SU-DHL-6 (cell line): Measurements from ENCODE around the gene FAM184B.

Source experiments
- H2AFZ ChIP-seq: fragments of 200-600 bp; sonication (generic); 2 replicates; pipeline ENCODE4 v1.6.1; 2014; ENCODE audit warnings: low read depth, mild to moderate bottlenecking, moderate library complexity, mixed read lengths, antibody characterized with exemption, low read length; ENCODE audit not compliant: severe bottlenecking
- H3F3A ChIP-seq: fragments of 200-600 bp; shearing (Covaris generic); 2 replicates; pipeline ENCODE4 v1.6.0; 2016; ENCODE audit warnings: antibody characterized with exemption, mild to moderate bottlenecking; ENCODE audit not compliant: insufficient read depth
- H3K27ac ChIP-seq: fragments of 200-600 bp; sonication (generic); 2 replicates; pipeline ENCODE4 v1.5.1; 2016; ENCODE audit warnings: low read depth, mild to moderate bottlenecking, low read length, moderate library complexity, mixed read lengths
- H3K27me3 ChIP-seq: fragments of 200-600 bp; sonication (generic), shearing (Covaris generic); 2 replicates; pipeline ENCODE4 v1.6.0; 2014; ENCODE audit warnings: mild to moderate bottlenecking, low read length
- H3K36me3 ChIP-seq: fragments of 200-600 bp; sonication (generic); 2 replicates; pipeline ENCODE4 v1.6.1; 2014; ENCODE audit warnings: mild to moderate bottlenecking, low read length, mixed read lengths
- H3K4me2 ChIP-seq: fragments of 300-600, 200-600 bp; shearing (Covaris generic), sonication (generic); 2 replicates; pipeline ENCODE4 v1.6.0; 2014; ENCODE audit warnings: low read length, low read depth, mild to moderate bottlenecking; ENCODE audit not compliant: poor library complexity, severe bottlenecking
- H3K4me3 ChIP-seq: fragments of 200-600 bp; sonication (generic); 2 replicates; pipeline ENCODE4 v1.5.1; 2014; ENCODE audit warnings: antibody characterized with exemption, low read length, mild to moderate bottlenecking, mixed read lengths; ENCODE audit not compliant: insufficient read depth, poor library complexity, severe bottlenecking
- H3K79me2 ChIP-seq: fragments of 200-600 bp; sonication (generic); 2 replicates; pipeline ENCODE4 v1.6.1; 2014; ENCODE audit warnings: mild to moderate bottlenecking, low read length, moderate library complexity; ENCODE audit not compliant: insufficient read depth
- H3K9ac ChIP-seq: fragments of 200-600 bp; sonication (generic); 2 replicates; pipeline ENCODE4 v1.7.0; 2014; ENCODE audit warnings: mild to moderate bottlenecking, low read length
- H3K9me2 ChIP-seq: fragments of 200-600 bp; sonication (generic); replicated peaks from 2 replicates; pipeline ENCODE4 v1.6.1; 2014; ENCODE audit warnings: low read length; ENCODE audit not compliant: insufficient read depth
- H3K9me3 ChIP-seq: fragments of 200-600 bp; sonication (generic); 2 replicates; pipeline ENCODE4 v1.6.1; 2014; ENCODE audit warnings: low read length, mixed read lengths; ENCODE audit not compliant: insufficient read depth
- H4K20me1 ChIP-seq: fragments of 200-600 bp; sonication (generic); 2 replicates; pipeline ENCODE4 v1.6.1; 2014; ENCODE audit warnings: low read depth, mild to moderate bottlenecking, antibody characterized with exemption, low read length, moderate library complexity, mixed read lengths
- CTCF ChIP-seq: fragments of 200-600 bp; sonication (generic); IDR thresholded peaks from one replicate; pipeline ENCODE4 v1.5.1; 2017; ENCODE audit warnings: antibody characterized with exemption, mild to moderate bottlenecking, low read length, moderate library complexity; ENCODE audit not compliant: insufficient read depth, poor library complexity, severe bottlenecking
- EZH2phosphoT487 ChIP-seq: fragments of 200-600 bp; sonication (generic), shearing (Covaris generic); conservative IDR thresholded peaks from 2 replicates; pipeline ENCODE4 v1.6.1; 2018; ENCODE audit warnings: mild to moderate bottlenecking, antibody characterized with exemption, low read length, moderate library complexity, mixed read lengths

The FAM184B gene

GRCh38 chr4:17812125-17812524 is 30.7 kb upstream of the FAM184B start:
- H3K9me2 ChIP-seq: no peaks in the 10 kb centered on the region
- H3K27me3 ChIP-seq: no peaks in the 10 kb centered on the region
- peak overlapping the region; percentile 97 for H3K4me2 ChIP-seq
- no peaks in the 10 kb centered on the region for H3K9me3 ChIP-seq
- peaks cover 94% of the 10 kb centered on the region for H3K79me2 ChIP-seq
- H3K9ac ChIP-seq: peak overlapping the region; percentile 96
- peak overlapping the region; percentile 93 for H3K4me3 ChIP-seq
- H2AFZ ChIP-seq: no peak overlapping the region
- no peak for TF ChIP-seq CTCF
- no peak for TF ChIP-seq EZH2phosphoT487
- H4K20me1 ChIP-seq: peaks cover 47% of the 10 kb centered on the region
- H3K36me3 ChIP-seq: peaks cover 55% of the 10 kb centered on the region
- H3F3A ChIP-seq: peaks cover 17% of the 10 kb centered on the region
- H3K27ac ChIP-seq: peak overlapping the region; percentile 89; the same call in 1 of the 2 replicates

GRCh38 chr4:17811078-17811603 is 29.7 kb upstream of the FAM184B start:
- Histone ChIP-seq H3K27me3 (no peaks in the 10 kb centered on the region), H2AFZ (peak overlapping the region; percentile 9), H3K4me3 (peak overlapping the region; percentile 93), H3K9me3 (no peaks in the 10 kb centered on the region), H3F3A (peaks cover 17% of the 10 kb centered on the region), H3K4me2 (peak overlapping the region; percentile 97), H4K20me1 (peaks cover 52% of the 10 kb centered on the region), H3K36me3 (peaks cover 55% of the 10 kb centered on the region), H3K9ac (peak overlapping the region; percentile 96), H3K9me2 (no peaks in the 10 kb centered on the region), H3K27ac (peak overlapping the region; percentile 89), H3K79me2 (peaks cover 94% of the 10 kb centered on the region)
- no peak for TF ChIP-seq EZH2phosphoT487
- TF ChIP-seq CTCF: no peak

GRCh38 chr4:17810260-17811077 is 29.0 kb upstream of the FAM184B start, which contains the start of the genes DCAF16 and NCAPG:
Gene DCAF16 (minus strand): TSS chr4:17810757. CDS start chr4:17804141, 6,616 bp downstream.
Gene NCAPG (plus strand): TSS chr4:17810979. CDS start chr4:17811078, 99 bp downstream.
- peaks cover 17% of the 10 kb centered on the region for H3F3A ChIP-seq
- H3K36me3 ChIP-seq: peaks cover 49% of the 10 kb centered on the region
- H3K4me2 ChIP-seq: peak within 1 kb of the TSS; percentile 97
- H3K9me3 ChIP-seq: no peaks in the 10 kb centered on the region
- peak within 1 kb of the TSS; percentile 89 for H3K27ac ChIP-seq
- H3K9ac ChIP-seq: peak within 1 kb of the TSS; percentile 96
- no peaks in the 10 kb centered on the region for H3K9me2 ChIP-seq
- no peaks in the 10 kb centered on the region for H3K27me3 ChIP-seq
- no peak for TF ChIP-seq EZH2phosphoT487
- no peak for TF ChIP-seq CTCF
- H4K20me1 ChIP-seq: peaks cover 57% of the 10 kb centered on the region
- H3K4me3 ChIP-seq: peak within 1 kb of the TSS; percentile 93
- H2AFZ ChIP-seq: peak within 1 kb of the TSS; percentile 46
- H3K79me2 ChIP-seq: peaks cover 94% of the 10 kb centered on the region
